Colon (tissue), 2 donors: ENCODE measurements around the gene AXIN1.
"Not testable (repeated sequence)": the region's sequence is repeated elsewhere in the genome, so short reads cannot be mapped to it uniquely, and the experiment has no call there.

ENCODE experiments used
- FAIRE-seq: peaks from 2 replicates; lab custom pipeline; 2012; peaks lifted over from hg19 to GRCh38; lab: Jason Lieb, UNC
- donor health status: control.
- donor health status: control.

Gene AXIN1

GRCh38 chr16:354291-354881, 1.9 kb upstream of the AXIN1 start:
- FAIRE-seq = no peak

- FAIRE-seq = no peak
These were observed 1.1 kb upstream of the AXIN1 start for GRCh38 chr16:353404-354290.

- FAIRE-seq = no peak
These were observed 561 bp downstream of the AXIN1 start for GRCh38 chr16:351804-352520.

- FAIRE-seq = no peak
These were observed 2.3 kb downstream of the AXIN1 start for GRCh38 chr16:350203-350602.

GRCh38 chr16:349211-349610, 3.3 kb downstream of the AXIN1 start:
- no peak for FAIRE-seq

- not testable (repeated sequence) for FAIRE-seq
These were observed 4.0 kb downstream of the AXIN1 start for GRCh38 chr16:348495-348894.

- no peak for FAIRE-seq
These were observed 5.3 kb downstream of the AXIN1 start for GRCh38 chr16:347203-347602.

- FAIRE-seq = no peak
These were observed 5.9 kb downstream of the AXIN1 start for GRCh38 chr16:346587-346986.

GRCh38 chr16:345772-346171, 6.8 kb downstream of the AXIN1 start:
- FAIRE-seq = no peak

GRCh38 chr16:342455-343213, 9.9 kb downstream of the AXIN1 start:
- no peak for FAIRE-seq

GRCh38 chr16:341974-342336, 10.6 kb downstream of the AXIN1 start:
- FAIRE-seq = not testable (repeated sequence)

GRCh38 chr16:341095-341973, 11.2 kb downstream of the AXIN1 start:
- not testable (repeated sequence) for FAIRE-seq

GRCh38 chr16:340370-341091, 12.0 kb downstream of the AXIN1 start:
- no peak for FAIRE-seq

GRCh38 chr16:339680-340079, 12.8 kb downstream of the AXIN1 start:
- no peak for FAIRE-seq

- no peak for FAIRE-seq
These were observed 14.4 kb downstream of the AXIN1 start for GRCh38 chr16:337975-338575.

GRCh38 chr16:337437-337836, 15.1 kb downstream of the AXIN1 start:
- no peak for FAIRE-seq

- FAIRE-seq = no peak
These were observed 16.3 kb downstream of the AXIN1 start for GRCh38 chr16:336269-336668.

GRCh38 chr16:334861-335632, 17.5 kb downstream of the AXIN1 start:
- not testable (repeated sequence) for FAIRE-seq

- FAIRE-seq = not testable (repeated sequence)
These were observed 18.2 kb downstream of the AXIN1 start for GRCh38 chr16:334164-334832.
